Inferior parietal cortex (tissue), 1 donor: Measurements from ENCODE around the gene ABHD14A.

Experiments
- DNase-seq: peaks from one replicate; pipeline ENCODE4 v3.0.0-alpha.2; 2016; ENCODE audit errors: extremely low spot score

ABHD14A gene

GRCh38 chr3:52020796-52021195 lies 45.9 kb downstream of the ABHD14A start:
- no peak for DNase-seq

GRCh38 chr3:52021489-52022268 lies 46.8 kb downstream of the ABHD14A start:
- no peak for DNase-seq

DNA sequence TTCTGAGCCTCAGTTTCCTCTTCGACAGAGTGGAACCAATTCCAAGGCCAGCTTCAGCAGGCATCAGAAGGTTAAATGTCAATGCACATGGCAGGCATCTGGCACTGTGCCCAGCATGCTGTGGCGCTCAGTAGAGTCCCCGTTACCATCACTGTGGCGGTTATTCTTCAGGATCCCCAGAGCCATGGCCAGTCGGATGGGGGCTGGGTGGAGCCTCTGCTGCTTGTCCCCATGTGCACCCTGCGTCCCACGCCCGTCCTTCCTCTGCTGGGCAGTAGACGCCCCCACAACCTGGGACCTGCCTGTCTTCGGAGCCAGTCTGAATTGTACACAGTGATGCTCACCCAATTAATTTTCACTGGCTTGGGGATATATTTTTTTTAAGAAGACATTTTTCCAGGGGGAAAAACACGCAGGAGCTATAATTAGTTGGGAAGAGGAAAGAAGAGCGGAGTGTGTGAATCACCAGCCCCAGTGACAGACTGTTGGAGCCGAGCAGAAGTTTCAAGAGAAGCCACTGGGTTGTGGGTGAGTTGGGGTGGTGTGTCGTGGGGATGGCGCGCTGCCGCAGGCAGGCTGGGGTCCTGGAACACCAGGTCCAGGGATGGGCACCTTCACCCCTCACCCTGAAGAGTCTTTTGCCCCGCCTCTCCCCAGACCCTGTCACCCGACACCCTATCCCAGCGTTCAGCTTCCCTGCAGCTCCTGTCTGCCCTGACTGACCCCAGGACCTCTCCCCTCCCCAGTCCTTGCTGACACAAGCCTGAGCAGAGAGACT lies 47.6 kb downstream of the ABHD14A start:
- DNase-seq: no peak

GRCh38 chr3:52023101-52023770 lies 48.4 kb downstream of the ABHD14A start:
- DNase-seq: no peak

GRCh38 chr3:52023860-52024764 lies 49.2 kb downstream of the ABHD14A start:
- DNase-seq: no peak

DNA sequence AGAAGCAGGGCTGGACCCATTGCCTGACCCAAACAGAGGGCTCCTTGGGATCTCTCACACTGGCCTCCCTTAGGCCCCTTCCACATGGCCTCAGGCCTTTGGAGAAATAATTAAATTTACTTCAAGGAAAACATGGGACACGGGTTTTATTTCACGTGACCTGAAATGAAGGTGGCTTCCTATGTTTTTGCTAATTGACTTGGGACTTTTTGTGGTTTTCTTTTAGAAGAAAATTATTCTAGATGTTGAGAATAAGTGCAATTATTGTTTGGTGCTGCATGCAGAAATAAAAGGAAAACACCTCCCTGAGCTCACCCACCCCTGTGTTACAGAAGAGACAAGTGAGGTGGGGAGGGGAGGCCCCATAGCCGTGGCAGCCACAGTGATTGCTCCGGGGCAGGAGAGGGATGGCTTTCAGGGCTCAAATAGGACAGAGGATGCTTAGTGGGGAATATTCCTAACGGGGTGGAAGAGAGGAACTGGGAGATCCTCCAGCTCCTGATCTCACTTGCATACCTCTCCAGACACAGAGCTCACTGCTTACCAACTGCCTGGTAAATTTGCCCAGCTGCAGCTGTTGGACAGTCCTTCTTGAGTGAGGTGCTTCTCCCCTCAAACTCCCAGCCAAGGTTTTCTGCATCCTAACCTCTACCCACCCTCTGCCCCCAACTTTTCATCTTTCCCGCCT lies 50.0 kb downstream of the ABHD14A start:
- no peak for DNase-seq

GRCh38 chr3:52025453-52025852 lies 50.6 kb downstream of the ABHD14A start:
- DNase-seq: no peak

DNA sequence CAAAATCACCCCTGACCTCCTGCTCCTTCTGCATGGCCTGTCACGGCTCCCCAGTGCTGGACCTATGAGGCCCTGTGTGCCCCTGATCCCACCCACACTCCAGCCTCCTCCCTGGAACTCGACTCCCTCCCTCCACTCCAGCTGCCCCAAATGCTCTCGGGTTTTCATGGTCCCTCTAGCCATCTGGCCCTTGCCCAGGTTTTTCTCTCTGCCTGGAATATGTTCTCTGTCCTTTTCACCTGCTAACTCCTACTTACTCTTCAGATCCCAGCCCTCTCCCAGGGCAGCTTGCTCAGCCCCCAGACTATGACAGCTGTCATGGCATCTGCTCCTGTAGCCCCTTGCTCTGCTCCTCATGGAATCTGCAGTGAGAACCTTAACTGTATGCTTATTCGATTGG lies 51.2 kb downstream of the ABHD14A start:
- no peak for DNase-seq

GRCh38 chr3:52028572-52028971 lies 53.7 kb downstream of the ABHD14A start:
- no peak for DNase-seq

DNA sequence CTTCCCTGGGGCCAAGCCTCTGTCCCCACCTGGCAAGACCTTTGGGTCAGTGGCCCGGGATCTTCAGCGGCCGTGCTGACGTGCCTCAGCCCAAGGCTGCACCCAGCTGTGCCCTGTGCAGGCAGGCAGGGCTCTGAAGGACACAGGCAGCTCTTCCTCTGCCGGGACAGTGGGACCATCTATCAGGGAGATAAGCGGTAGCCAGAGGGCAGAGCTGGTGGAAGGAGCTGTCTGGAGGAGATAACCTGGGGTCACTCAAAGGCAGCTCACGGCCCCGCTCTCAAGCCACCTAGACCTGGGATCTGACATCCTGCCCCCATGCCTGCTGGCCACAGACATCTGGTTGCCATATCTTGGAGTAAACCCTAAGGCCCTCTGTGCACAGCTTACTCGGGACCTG lies 54.2 kb downstream of the ABHD14A start:
- DNase-seq: no peak

- DNase-seq: no peak
Observed at GRCh38 chr3:52029535-52029934, 54.7 kb downstream of the ABHD14A start.
